Fibroblast of the aortic adventitia (primary cell): Measurements from ENCODE around the gene RSL24D1. TPM values are rescaled to one million over a fixed set of nuclear protein-coding genes. Genes with fewer than 3 reads are reported as not detected.

ENCODE experiments used
- DNase-seq: peaks from one replicate; pipeline ENCODE4 v3.0.0-alpha.2; 2010; ENCODE audit warnings: low read depth
- H3K4me3 ChIP-seq: 2 replicates; pipeline ENCODE4 v1.5.1; 2011; ENCODE audit warnings: low read depth, mild to moderate bottlenecking, control low read depth, low read length, moderate library complexity
- total RNA-seq: library from RNA; depleted of rRNA; stranded (reverse); fragments of >200 nt; gene quantifications from 2 replicates; pipeline ENCODE4 v1.2.3, GENCODE V29; 2012; ENCODE audit warnings: low replicate concordance
- TF ChIP-seq, protein P1 (sequence below): IDR thresholded peaks from 2 replicates; pipeline ENCODE4 v1.5.1; 2011; ENCODE audit warnings: mild to moderate bottlenecking, low read length, control low read depth, inconsistent platforms; ENCODE audit not compliant: insufficient read depth

RSL24D1 gene
- total RNA-seq, 1 donor = 131 TPM

DNA sequence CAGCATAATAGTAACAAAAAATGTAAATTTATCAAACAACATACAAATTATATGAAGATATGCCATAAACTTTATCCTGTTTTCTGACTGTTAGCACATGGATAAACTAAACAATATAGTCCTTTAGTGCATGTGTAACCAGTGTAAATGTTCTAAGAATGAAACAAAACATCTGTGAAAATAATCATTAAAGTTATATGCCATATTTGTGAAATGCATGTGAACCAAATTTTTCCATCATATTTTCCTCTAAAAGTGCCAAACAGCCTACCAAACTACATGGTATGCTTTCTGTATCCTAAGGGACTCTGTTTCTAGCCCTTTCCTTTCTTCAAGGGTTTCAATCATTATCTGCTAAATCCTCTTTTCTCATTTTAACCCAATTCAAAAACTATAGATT is 23.9 kb upstream of the RSL24D1 start:
- DNase-seq = peak; percentile 5
- no peak overlapping the region for H3K4me3 ChIP-seq
- TF ChIP-seq, protein P1, sequence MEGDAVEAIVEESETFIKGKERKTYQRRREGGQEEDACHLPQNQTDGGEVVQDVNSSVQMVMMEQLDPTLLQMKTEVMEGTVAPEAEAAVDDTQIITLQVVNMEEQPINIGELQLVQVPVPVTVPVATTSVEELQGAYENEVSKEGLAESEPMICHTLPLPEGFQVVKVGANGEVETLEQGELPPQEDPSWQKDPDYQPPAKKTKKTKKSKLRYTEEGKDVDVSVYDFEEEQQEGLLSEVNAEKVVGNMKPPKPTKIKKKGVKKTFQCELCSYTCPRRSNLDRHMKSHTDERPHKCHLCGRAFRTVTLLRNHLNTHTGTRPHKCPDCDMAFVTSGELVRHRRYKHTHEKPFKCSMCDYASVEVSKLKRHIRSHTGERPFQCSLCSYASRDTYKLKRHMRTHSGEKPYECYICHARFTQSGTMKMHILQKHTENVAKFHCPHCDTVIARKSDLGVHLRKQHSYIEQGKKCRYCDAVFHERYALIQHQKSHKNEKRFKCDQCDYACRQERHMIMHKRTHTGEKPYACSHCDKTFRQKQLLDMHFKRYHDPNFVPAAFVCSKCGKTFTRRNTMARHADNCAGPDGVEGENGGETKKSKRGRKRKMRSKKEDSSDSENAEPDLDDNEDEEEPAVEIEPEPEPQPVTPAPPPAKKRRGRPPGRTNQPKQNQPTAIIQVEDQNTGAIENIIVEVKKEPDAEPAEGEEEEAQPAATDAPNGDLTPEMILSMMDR = no peak

DNA sequence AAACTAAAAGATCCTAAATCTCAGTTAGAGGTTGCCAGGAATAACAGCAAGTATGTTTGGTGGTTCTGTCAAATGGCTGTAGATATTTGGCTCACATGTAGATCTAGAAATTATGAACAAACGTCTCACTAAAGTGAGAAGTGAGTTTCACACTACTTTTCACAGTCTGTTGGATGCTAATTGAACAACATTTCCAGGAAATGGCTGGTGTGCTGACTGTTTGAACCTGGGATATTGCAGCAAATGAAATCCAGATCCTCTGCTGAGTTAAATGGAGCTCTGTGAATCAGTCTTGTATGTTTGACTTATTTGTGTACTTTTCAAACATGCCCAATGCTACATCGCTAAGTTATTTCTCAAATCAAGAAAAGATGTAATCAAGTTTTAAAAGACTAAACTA is 21.3 kb upstream of the RSL24D1 start:
- no peak overlapping the region for H3K4me3 ChIP-seq
- TF ChIP-seq, protein P1 = no peak
- DNase-seq = no peak

DNA sequence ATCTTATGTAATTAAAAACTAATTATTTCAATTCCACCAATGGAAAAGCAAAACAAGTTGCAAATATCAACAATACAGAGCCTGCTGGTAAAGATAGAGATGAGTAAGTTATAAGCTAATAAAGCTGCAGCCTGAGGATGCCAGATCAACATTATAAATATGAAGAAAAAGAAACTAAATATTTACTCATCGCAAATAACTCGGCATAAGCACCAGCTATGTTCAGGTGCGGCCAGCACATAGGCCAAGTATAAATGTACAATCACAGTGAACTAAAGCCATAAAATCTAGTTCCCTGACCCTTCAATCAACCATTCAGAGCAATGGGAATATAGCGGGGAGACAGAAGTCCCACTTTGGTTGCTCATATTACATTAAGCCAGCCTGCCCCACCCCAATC is 7.7 kb upstream of the RSL24D1 start:
- no peak overlapping the region for H3K4me3 ChIP-seq
- TF ChIP-seq, protein P1 = no peak
- DNase-seq = no peak

DNA sequence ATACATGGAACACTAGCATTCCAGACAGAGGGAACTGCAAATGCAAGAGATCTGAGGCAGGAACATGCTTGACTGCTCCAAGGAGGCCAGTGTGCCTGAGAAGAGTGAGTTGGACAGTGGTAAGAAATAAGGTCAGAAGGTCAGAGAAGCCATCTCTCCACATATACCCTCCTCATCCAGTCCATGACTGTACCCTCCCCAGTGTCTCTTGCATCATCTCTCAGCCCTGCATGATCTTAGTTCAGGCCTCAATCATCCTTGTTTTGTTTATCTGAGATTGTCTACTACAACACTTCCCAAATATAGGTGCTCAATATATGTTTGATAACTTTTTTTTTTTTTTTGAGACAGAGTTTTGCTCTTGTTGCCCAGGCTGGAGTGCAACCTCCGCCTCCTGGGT is 5.5 kb upstream of the RSL24D1 start:
- H3K4me3 ChIP-seq = no peak overlapping the region
- DNase-seq = no peak
- TF ChIP-seq, protein P1 = no peak

DNA sequence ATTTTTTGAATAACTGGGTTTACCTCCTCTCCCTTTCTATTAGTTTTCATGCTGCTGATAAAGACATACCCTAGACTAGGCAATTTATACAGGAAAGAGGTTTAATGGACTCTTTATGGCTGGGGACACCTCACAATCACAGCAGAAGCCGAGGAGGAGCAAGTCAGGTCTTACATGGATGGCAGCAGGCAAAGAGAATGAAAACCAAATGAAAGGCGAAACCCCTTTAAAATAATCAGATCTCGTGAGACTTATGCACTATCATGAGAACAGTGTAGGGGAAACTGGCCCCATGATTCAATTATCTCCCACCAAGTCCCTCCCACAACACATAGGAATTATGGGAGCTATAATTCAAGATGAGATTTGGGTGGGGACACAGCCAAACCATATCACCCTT is 2.0 kb upstream of the RSL24D1 start:
- no peak for DNase-seq
- TF ChIP-seq, protein P1 = no peak
- no peak overlapping the region for H3K4me3 ChIP-seq

DNA sequence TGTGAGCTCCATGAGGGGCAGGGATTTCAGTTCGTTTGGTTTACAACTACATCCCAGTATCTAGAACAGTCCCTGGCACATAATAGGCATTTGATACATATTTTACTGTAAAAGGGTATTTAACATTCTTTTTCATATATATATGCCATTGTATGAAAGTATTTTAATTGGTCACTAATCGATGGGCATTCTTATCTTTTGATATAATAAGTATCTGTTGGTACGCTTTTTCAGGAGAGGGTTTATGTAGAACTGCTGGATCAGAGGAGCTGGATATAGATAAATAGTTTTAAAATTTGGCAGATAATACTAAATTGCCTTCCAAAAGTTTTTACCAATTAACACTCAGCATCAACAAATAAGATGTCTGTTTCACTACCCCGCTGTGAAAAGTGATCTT is 978 bp upstream of the RSL24D1 start:
- no peak for DNase-seq
- TF ChIP-seq, protein P1 = no peak
- H3K4me3 ChIP-seq = peak overlapping the region; percentile 96

DNA sequence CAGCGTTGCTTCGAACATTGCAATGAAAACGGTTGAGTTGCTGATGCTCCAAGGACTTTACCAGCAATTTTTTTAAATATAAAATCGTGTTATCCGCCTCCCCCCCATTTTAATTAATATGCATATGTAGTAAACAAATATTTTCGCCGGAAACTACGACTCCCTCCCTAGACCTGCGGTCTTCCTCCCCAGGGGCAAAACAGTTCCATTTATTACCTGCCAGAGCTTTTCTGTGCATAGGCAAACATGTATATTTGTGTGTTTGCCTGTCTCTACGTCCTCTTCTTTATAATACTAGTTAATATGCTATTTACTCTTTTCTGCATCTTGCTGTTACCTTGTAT is 593 bp upstream of the RSL24D1 start:
- TF ChIP-seq, protein P1 = no peak
- no peak for DNase-seq
- H3K4me3 ChIP-seq = peak overlapping the region; percentile 96
